GM12878 (cell line): ENCODE results near the gene TRDMT1. TPM values are rescaled to one million over a fixed set of nuclear protein-coding genes. Genes with fewer than 3 reads are reported as not detected.

Experiments
- CBX3 ChIP-seq: fragments of 200-600 bp; sonication (generic); IDR thresholded peaks from 2 replicates; pipeline ENCODE4 v1.6.1; 2016; ENCODE audit warnings: low read depth, borderline replicate concordance
- EZH2 ChIP-seq: IDR thresholded peaks from 2 replicates; pipeline ENCODE4 v1.6.1; 2012; ENCODE audit warnings: low read depth, mild to moderate bottlenecking, control low read depth, inconsistent platforms, low read length, borderline replicate concordance; ENCODE audit not compliant: control insufficient read depth
- FOXK2 ChIP-seq: fragments of 450-650 bp; IDR thresholded peaks from 2 replicates; pipeline ENCODE4 v1.6.1; 2017; ENCODE audit warnings: mild to moderate bottlenecking, moderate library complexity
- IKZF2 ChIP-seq, 2 experiments: fragments of 450-650 bp; IDR thresholded peaks; 2 replicates each; pipeline ENCODE4 v1.6.1; 2017; ENCODE audit warnings: mild to moderate bottlenecking in 2 of 2, moderate library complexity in 2 of 2
- MEF2B ChIP-seq: fragments of 450-650 bp; IDR thresholded peaks from 2 replicates; pipeline ENCODE4 v1.6.1; 2018; ENCODE audit warnings: mild to moderate bottlenecking, moderate library complexity; ENCODE audit not compliant: partially characterized antibody, poor library complexity, severe bottlenecking
- SMC3 ChIP-seq: IDR thresholded peaks from 2 replicates; pipeline ENCODE4 v1.6.1; 2011; ENCODE audit warnings: low read length, improper control_type of control experiment, borderline replicate concordance
- ZNF274 ChIP-seq: IDR thresholded peaks from one replicate; pipeline ENCODE4 v1.8.0; 2011; ENCODE audit not compliant: insufficient read length, insufficient read depth
- ZNF384 ChIP-seq: IDR thresholded peaks from 2 replicates; pipeline ENCODE4 v1.6.1; 2012; ENCODE audit warnings: low read depth, mild to moderate bottlenecking, low read length, improper control_type of control experiment, borderline replicate concordance
- polyA plus RNA-seq, 11 experiments: library from polyadenylated mRNA; depleted of rRNA in 4 of 11; unstranded in 6 of 11; stranded (reverse) in 5 of 11; fragments of >200 nt; fragmentation: Nextera tagmentation in 4 of 11; fragmentation: Illumina TruSeq in 1 of 11; extraction: Ambion mirVana in 4 of 11; extraction: Trizol in 1 of 11; gene quantifications; 1 replicate in 1 of 11; 2 replicates in 10 of 11; pipeline versions ENCODE4 v1.2.1 to v1.2.3, GENCODE V29; 2011 to 2016; ENCODE audit warnings: inconsistent platforms in 2 of 11, missing spikeins in 2 of 11, low read depth in 1 of 11
- total RNA-seq, 4 experiments: library from RNA; depleted of rRNA in 3 of 4; stranded (reverse); fragments of >200 nt in 3 of 4; fragmentation: Illumina TruSeq in 1 of 4; extraction: Trizol in 1 of 4; gene quantifications; 2 replicates each; pipeline versions ENCODE4 v1.2.1 to v1.2.3, GENCODE V29; 2013 to 2021
- TF ChIP-seq, protein P1 (sequence below): IDR thresholded peaks from 2 replicates; pipeline ENCODE4 v1.6.1; 2012; ENCODE audit warnings: mild to moderate bottlenecking, low read depth, low read length
- TF ChIP-seq, protein P2 (sequence below): fragments of 450-650 bp; IDR thresholded peaks from 2 replicates; pipeline ENCODE4 v1.6.1; 2017; ENCODE audit warnings: mild to moderate bottlenecking, moderate library complexity
- TF ChIP-seq, protein P3 (sequence below): fragments of 450-650 bp; IDR thresholded peaks from 2 replicates; pipeline ENCODE4 v1.6.1; 2016; ENCODE audit warnings: mild to moderate bottlenecking
- TF ChIP-seq, protein P4 (sequence below): fragments of 450-650 bp; formaldehyde crosslinking; IDR thresholded peaks from 2 replicates; pipeline ENCODE4 v1.4.0; 2022; ENCODE audit warnings: mild to moderate bottlenecking, moderate library complexity
- TF ChIP-seq, protein P5 (sequence below): fragments of 450-650 bp; IDR thresholded peaks from 2 replicates; pipeline ENCODE4 v1.6.1; 2017; ENCODE audit warnings: antibody characterized with exemption, mild to moderate bottlenecking, moderate library complexity

The TRDMT1 gene
- total and polyA plus RNA-seq, 10 of the 15 experiments (the other 5 are each of a cell fraction or from before 2014, with no cell fraction given): 2.3 to 9.7 (median 4.6) TPM

DNA sequence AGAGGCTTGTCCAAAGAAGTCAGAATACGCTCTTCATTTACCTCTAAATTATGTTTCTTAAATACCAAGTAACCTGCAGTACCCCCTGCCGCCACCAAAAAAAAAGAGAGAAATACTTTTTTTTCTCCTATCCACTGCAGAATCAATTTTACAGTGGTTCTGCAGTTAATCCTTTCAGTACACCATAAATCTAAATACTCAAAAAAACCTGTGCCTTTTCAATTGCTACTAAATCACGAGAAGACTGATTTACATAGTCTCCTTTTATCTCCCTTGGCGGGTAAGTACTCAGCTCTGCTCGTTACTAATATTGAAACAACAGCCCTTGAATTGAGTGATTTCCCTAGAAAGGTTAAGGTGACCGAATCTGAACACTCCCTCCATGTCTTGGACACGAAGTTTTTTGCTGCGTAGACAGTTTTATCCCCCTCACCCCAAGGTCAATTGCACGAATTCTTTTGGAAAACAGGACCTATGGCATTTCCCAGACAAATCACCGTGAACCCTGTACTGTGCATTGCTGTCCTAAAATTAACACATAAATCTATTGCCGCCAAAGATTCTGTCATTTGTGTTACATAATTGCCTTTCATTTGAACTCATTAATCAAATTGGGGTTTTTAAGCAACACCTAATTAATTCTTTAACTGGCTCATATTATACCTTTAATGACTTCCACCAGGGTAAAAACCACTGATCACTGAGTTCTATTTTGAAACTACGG, 26.1 kb upstream of the TRDMT1 start (continued):
- TF ChIP-seq, protein P1, sequence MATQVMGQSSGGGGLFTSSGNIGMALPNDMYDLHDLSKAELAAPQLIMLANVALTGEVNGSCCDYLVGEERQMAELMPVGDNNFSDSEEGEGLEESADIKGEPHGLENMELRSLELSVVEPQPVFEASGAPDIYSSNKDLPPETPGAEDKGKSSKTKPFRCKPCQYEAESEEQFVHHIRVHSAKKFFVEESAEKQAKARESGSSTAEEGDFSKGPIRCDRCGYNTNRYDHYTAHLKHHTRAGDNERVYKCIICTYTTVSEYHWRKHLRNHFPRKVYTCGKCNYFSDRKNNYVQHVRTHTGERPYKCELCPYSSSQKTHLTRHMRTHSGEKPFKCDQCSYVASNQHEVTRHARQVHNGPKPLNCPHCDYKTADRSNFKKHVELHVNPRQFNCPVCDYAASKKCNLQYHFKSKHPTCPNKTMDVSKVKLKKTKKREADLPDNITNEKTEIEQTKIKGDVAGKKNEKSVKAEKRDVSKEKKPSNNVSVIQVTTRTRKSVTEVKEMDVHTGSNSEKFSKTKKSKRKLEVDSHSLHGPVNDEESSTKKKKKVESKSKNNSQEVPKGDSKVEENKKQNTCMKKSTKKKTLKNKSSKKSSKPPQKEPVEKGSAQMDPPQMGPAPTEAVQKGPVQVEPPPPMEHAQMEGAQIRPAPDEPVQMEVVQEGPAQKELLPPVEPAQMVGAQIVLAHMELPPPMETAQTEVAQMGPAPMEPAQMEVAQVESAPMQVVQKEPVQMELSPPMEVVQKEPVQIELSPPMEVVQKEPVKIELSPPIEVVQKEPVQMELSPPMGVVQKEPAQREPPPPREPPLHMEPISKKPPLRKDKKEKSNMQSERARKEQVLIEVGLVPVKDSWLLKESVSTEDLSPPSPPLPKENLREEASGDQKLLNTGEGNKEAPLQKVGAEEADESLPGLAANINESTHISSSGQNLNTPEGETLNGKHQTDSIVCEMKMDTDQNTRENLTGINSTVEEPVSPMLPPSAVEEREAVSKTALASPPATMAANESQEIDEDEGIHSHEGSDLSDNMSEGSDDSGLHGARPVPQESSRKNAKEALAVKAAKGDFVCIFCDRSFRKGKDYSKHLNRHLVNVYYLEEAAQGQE: no peak
- TF ChIP-seq, protein P2, sequence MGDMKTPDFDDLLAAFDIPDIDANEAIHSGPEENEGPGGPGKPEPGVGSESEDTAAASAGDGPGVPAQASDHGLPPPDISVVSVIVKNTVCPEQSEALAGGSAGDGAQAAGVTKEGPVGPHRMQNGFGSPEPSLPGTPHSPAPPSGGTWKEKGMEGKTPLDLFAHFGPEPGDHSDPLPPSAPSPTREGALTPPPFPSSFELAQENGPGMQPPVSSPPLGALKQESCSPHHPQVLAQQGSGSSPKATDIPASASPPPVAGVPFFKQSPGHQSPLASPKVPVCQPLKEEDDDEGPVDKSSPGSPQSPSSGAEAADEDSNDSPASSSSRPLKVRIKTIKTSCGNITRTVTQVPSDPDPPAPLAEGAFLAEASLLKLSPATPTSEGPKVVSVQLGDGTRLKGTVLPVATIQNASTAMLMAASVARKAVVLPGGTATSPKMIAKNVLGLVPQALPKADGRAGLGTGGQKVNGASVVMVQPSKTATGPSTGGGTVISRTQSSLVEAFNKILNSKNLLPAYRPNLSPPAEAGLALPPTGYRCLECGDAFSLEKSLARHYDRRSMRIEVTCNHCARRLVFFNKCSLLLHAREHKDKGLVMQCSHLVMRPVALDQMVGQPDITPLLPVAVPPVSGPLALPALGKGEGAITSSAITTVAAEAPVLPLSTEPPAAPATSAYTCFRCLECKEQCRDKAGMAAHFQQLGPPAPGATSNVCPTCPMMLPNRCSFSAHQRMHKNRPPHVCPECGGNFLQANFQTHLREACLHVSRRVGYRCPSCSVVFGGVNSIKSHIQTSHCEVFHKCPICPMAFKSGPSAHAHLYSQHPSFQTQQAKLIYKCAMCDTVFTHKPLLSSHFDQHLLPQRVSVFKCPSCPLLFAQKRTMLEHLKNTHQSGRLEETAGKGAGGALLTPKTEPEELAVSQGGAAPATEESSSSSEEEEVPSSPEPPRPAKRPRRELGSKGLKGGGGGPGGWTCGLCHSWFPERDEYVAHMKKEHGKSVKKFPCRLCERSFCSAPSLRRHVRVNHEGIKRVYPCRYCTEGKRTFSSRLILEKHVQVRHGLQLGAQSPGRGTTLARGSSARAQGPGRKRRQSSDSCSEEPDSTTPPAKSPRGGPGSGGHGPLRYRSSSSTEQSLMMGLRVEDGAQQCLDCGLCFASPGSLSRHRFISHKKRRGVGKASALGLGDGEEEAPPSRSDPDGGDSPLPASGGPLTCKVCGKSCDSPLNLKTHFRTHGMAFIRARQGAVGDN: no peak
- TF ChIP-seq, protein P3, sequence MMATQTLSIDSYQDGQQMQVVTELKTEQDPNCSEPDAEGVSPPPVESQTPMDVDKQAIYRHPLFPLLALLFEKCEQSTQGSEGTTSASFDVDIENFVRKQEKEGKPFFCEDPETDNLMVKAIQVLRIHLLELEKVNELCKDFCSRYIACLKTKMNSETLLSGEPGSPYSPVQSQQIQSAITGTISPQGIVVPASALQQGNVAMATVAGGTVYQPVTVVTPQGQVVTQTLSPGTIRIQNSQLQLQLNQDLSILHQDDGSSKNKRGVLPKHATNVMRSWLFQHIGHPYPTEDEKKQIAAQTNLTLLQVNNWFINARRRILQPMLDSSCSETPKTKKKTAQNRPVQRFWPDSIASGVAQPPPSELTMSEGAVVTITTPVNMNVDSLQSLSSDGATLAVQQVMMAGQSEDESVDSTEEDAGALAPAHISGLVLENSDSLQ: peak; percentile 55; the same call in 1 of the 2 replicates
- TF ChIP-seq, protein P4, sequence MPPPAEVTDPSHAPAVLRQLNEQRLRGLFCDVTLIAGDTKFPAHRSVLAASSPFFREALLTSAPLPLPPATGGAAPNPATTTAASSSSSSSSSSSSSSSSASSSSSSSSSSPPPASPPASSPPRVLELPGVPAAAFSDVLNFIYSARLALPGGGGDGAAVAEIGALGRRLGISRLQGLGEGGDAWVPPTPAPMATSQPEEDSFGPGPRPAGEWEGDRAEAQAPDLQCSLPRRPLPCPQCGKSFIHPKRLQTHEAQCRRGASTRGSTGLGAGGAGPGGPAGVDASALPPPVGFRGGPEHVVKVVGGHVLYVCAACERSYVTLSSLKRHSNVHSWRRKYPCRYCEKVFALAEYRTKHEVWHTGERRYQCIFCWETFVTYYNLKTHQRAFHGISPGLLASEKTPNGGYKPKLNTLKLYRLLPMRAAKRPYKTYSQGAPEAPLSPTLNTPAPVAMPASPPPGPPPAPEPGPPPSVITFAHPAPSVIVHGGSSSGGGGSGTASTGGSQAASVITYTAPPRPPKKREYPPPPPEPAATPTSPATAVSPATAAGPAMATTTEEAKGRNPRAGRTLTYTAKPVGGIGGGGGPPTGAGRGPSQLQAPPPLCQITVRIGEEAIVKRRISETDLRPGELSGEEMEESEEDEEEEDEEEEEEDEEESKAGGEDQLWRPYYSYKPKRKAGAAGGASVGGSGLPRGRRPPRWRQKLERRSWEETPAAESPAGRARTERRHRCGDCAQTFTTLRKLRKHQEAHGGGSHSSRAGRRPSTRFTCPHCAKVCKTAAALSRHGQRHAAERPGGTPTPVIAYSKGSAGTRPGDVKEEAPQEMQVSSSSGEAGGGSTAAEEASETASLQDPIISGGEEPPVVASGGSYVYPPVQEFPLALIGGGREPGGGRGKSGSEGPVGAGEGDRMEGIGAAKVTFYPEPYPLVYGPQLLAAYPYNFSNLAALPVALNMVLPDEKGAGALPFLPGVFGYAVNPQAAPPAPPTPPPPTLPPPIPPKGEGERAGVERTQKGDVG (CRISPR knock-in tag): no peak
- peak; percentile 64; the same call in 1 of the 2 replicates for TF ChIP-seq ZNF384
- TF ChIP-seq EZH2: no peak
- TF ChIP-seq MEF2B: peak; percentile 44
- TF ChIP-seq FOXK2: no peak
- peak; percentile 64 to 68; a peak in 3 of 4 replicates for TF ChIP-seq IKZF2 (IDR thresholded peaks at IDR 0.05)
- no peak for TF ChIP-seq SMC3
- TF ChIP-seq ZNF274: no peak
- no peak for TF ChIP-seq CBX3
- TF ChIP-seq, protein P5, sequence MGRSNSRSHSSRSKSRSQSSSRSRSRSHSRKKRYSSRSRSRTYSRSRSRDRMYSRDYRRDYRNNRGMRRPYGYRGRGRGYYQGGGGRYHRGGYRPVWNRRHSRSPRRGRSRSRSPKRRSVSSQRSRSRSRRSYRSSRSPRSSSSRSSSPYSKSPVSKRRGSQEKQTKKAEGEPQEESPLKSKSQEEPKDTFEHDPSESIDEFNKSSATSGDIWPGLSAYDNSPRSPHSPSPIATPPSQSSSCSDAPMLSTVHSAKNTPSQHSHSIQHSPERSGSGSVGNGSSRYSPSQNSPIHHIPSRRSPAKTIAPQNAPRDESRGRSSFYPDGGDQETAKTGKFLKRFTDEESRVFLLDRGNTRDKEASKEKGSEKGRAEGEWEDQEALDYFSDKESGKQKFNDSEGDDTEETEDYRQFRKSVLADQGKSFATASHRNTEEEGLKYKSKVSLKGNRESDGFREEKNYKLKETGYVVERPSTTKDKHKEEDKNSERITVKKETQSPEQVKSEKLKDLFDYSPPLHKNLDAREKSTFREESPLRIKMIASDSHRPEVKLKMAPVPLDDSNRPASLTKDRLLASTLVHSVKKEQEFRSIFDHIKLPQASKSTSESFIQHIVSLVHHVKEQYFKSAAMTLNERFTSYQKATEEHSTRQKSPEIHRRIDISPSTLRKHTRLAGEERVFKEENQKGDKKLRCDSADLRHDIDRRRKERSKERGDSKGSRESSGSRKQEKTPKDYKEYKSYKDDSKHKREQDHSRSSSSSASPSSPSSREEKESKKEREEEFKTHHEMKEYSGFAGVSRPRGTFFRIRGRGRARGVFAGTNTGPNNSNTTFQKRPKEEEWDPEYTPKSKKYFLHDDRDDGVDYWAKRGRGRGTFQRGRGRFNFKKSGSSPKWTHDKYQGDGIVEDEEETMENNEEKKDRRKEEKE: no peak
